ENCODE measurements around the gene ZDHHC11B.
"Not testable (repeated sequence)": the region's sequence is repeated elsewhere in the genome, so short reads cannot be mapped to it uniquely, and the experiment has no call there.

GRCh38 chr5:723309-723708 is 61.2 kb downstream of the ZDHHC11B start:
- TF ChIP-seq POLR2A (IDR thresholded peaks at IDR 0.05; ENCODE audit: extremely low read depth, insufficient read length); CTCF (IDR thresholded peaks at IDR 0.05; ENCODE audit: low read depth, low read length); MAX (IDR thresholded peaks at IDR 0.05; ENCODE audit: low read depth, low read length); MYC (IDR thresholded peaks at IDR 0.05; ENCODE audit: low read depth, low read length): not testable (repeated sequence)

Measured in NB4 (cell line).